Caco-2 (cell line): ENCODE results near the gene CENPX. TPM values are rescaled to one million over a fixed set of nuclear protein-coding genes. Genes with fewer than 3 reads are reported as not detected.

Source experiments
- BruUV-seq: library from RNA; stranded (reverse); fragments of 400-500 nt; replicated peaks from 2 replicates; lab custom pipeline; 2021; lab: Mats Ljungman, UMichigan
- CTCF ChIA-PET: fragments of 300-600 bp; sonication (Branson Sonifier 250); formaldehyde crosslinking; loops from one replicate; lab custom pipeline; 2022; ENCODE audit warnings: antibody characterized with exemption; lab: Charles Lee
- POLR2A ChIA-PET: fragments of 300-600 bp; sonication (Branson Sonifier 250); formaldehyde crosslinking; loops from one replicate; lab custom pipeline; 2022; ENCODE audit warnings: antibody characterized with exemption; lab: Charles Lee
- DNase-seq, 2 experiments: peaks; one replicate each; pipeline versions ENCODE4 v3.0.0 to v3.0.0-alpha.2; 2020 to 2022
- H3K27me3 ChIP-seq: replicated peaks from 2 replicates; pipeline ENCODE4 v1.6.0; 2011; ENCODE audit warnings: low read length; ENCODE audit not compliant: control insufficient read depth, insufficient read depth
- H3K36me3 ChIP-seq: 2 replicates; pipeline ENCODE4 v1.5.1; 2011; ENCODE audit warnings: low read length; ENCODE audit not compliant: control insufficient read depth, insufficient read depth
- H3K4me1 ChIP-seq: fragments of 250-450 bp; sonication (Bioruptor Pico); 2 replicates; pipeline ENCODE4 v1.5.1; 2020; ENCODE audit warnings: mild to moderate bottlenecking
- H3K4me3 ChIP-seq: 2 replicates; pipeline ENCODE4 v1.5.1; 2011; ENCODE audit warnings: low read depth, mild to moderate bottlenecking, control low read depth, low read length
- H3K9me3 ChIP-seq: fragments of 250-450 bp; sonication (Bioruptor Pico); 2 replicates; pipeline ENCODE4 v1.5.1; 2020; ENCODE audit warnings: mild to moderate bottlenecking, moderate library complexity
- H3K27ac Mint-ChIP-seq: one replicate; pipeline ENCODE4 v1.8.0; 2022; ENCODE audit warnings: mixed read lengths; ENCODE audit not compliant: unreplicated experiment
- H3K27me3 Mint-ChIP-seq: one replicate; pipeline ENCODE4 v1.8.0; 2022; ENCODE audit warnings: mixed read lengths; ENCODE audit not compliant: insufficient read depth, unreplicated experiment
- H3K36me3 Mint-ChIP-seq: one replicate; pipeline ENCODE4 v1.8.0; 2022; ENCODE audit warnings: mild to moderate bottlenecking, mixed read lengths; ENCODE audit not compliant: insufficient read depth, unreplicated experiment
- H3K4me1 Mint-ChIP-seq: one replicate; pipeline ENCODE4 v1.8.0; 2022; ENCODE audit warnings: low read depth, mixed read lengths; ENCODE audit not compliant: unreplicated experiment
- H3K4me3 Mint-ChIP-seq: one replicate; pipeline ENCODE4 v1.8.0; 2022; ENCODE audit warnings: mild to moderate bottlenecking, moderate library complexity, mixed read lengths; ENCODE audit not compliant: unreplicated experiment
- H3K9me3 Mint-ChIP-seq: one replicate; pipeline ENCODE4 v1.8.0; 2022; ENCODE audit warnings: mixed read lengths; ENCODE audit not compliant: unreplicated experiment
- CTCF ChIP-seq, 2 experiments: fragments of 200-600 bp in 1 of 2; IDR thresholded peaks; 1 replicate in 1 of 2; 2 replicates in 1 of 2; pipeline versions ENCODE4 v1.5.1 to v1.8.0; 2011 to 2022; ENCODE audit warnings: antibody characterized with exemption in 1 of 2, control low read depth in 1 of 2, inconsistent platforms in 1 of 2, low read depth in 1 of 2, low read length in 1 of 2, mild to moderate bottlenecking in 1 of 2, moderate library complexity in 1 of 2; ENCODE audit not compliant: insufficient read depth in 1 of 2, severe bottlenecking in 1 of 2, unreplicated experiment in 1 of 2
- intact Hi-C: fragments of 100-400 bp; cut with micrococcal nuclease; formaldehyde crosslinking; loops from one replicate; pipeline ENCODE4 v1.10.0; 2022; ENCODE audit not compliant: unreplicated experiment
- total RNA-seq: library from RNA; stranded (reverse); gene quantifications from 2 replicates; pipeline ENCODE4 v1.2.3, GENCODE V29; 2022

CENPX gene
- total RNA-seq, 1 experiment from 2014 or later, result 85.3 TPM

DNA sequence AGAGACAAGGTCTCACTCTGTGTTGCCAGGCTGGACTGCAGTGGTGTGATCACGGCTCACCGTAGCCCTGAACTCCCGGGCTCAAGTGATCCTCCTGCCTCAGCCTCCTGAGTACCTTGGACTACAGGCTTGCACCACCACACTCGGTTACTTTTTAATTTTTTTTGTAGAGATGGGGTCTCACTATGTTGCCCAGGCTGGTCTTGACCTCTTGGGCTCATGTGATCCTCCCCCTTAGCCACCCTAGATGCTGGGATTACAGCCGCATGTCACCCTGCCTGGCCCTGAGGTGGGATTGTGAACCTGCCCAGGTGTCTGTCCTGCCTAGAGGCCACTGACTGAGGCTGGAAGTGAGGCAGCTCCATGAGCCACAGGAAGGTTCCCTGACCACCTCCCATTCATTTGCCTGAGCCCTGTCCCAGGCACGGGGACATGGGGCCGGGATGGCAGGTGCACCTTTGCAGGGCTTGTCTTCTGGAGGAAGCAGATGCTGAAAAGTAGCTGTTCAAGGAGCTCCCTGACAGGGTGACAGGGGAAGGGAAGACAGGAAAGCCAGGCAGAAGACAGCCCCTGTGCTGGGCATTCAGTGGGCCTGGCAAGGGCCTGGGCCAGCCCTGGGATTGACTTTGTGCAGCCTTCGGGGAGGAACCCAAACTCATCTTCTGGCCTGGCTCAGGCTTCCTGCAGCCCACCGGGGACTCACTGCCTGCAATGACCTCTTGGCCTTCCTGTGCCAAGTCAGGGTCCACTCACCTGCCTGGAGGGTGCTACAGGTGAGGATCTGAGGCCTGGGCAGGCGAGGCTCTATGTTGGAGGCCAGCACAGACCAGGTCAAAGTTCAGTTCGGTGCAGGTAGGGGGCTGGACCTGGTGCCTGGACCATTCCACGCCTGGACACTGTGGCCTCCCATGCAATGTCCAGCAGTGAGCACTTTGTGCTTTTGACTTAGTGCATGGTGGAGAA is 53.5 kb downstream of the CENPX start:
- BruUV-seq, result no TSS peak
- H3K4me3 Mint-ChIP-seq, result no peak overlapping the region
- H3K4me1 Mint-ChIP-seq, result peaks cover 6% of the 10 kb centered on the region
- Histone ChIP-seq H3K27me3 (no peaks in the 10 kb centered on the region), H3K9me3 (peaks cover 12% of the 10 kb centered on the region), H3K4me3 (no peak overlapping the region), H3K4me1 (peaks cover 28% of the 10 kb centered on the region), H3K36me3 (no peaks in the 10 kb centered on the region)
- POLR2A ChIA-PET, result no interaction called here
- H3K27me3 Mint-ChIP-seq, result no peaks in the 10 kb centered on the region
- TF ChIP-seq CTCF (IDR thresholded peaks at IDR 0.05; ENCODE audit: insufficient read depth in 1 of 2, low read depth in 1 of 2, low read length in 1 of 2, severe bottlenecking in 1 of 2, unreplicated experiment in 1 of 2), result no peak
- peaks cover 7% of the 10 kb centered on the region for H3K36me3 Mint-ChIP-seq
- no peak overlapping the region for H3K27ac Mint-ChIP-seq
- H3K9me3 Mint-ChIP-seq, result no peaks in the 10 kb centered on the region
- CTCF ChIA-PET, result no interaction called here
- intact Hi-C loops, result loop anchor here (1.0 kb wide), 1 partner anchor 7 kb away; no protein-coding TSS in a partner anchor
- no peak for DNase-seq

Other genes with a start within 250 kb of the CENPX start
- 0.91 and 1.0 TPM in 2 replicates for gene GCGR, start 218.7 kb downstream of the CENPX start, total RNA-seq
- gene MCRIP1, start 189.6 kb downstream of the CENPX start, total RNA-seq, result 59.7 and 60.0 TPM in 2 replicates
- 0.93 TPM in 1 of 2 replicates, not detected in the other for gene PPP1R27, start 187.8 kb downstream of the CENPX start, total RNA-seq
- gene P4HB, start 162.3 kb downstream of the CENPX start, total RNA-seq, result 895 and 958 TPM in 2 replicates
- 253 and 292 TPM in 2 replicates for gene ARHGDIA, start 151.5 kb downstream of the CENPX start, total RNA-seq
- 248 and 252 TPM in 2 replicates for gene ALYREF, start 131.3 kb downstream of the CENPX start, total RNA-seq
- 133 and 140 TPM in 2 replicates for gene ANAPC11, start 131.2 kb downstream of the CENPX start, total RNA-seq
- 0.37 and 0.68 TPM in 2 replicates for gene NPB, start 120.6 kb downstream of the CENPX start, total RNA-seq
- gene PCYT2, start 111.5 kb downstream of the CENPX start, total RNA-seq, result 125 and 151 TPM in 2 replicates
- 55.6 and 57.4 TPM in 2 replicates for gene SIRT7, start 104.7 kb downstream of the CENPX start, total RNA-seq
- 28.9 and 29.1 TPM in 2 replicates for gene MAFG, start 95.1 kb downstream of the CENPX start, total RNA-seq
- 200 and 203 TPM in 2 replicates for gene PYCR1, start 85.6 kb downstream of the CENPX start, total RNA-seq
- not detected in 2 replicates for gene MYADML2, start 75.6 kb downstream of the CENPX start, total RNA-seq
- gene NOTUM, start 61.7 kb downstream of the CENPX start, total RNA-seq, result 11.1 and 13.0 TPM in 2 replicates
- 58.0 and 59.2 TPM in 2 replicates for gene ASPSCR1, start 45.2 kb downstream of the CENPX start, total RNA-seq
- gene LRRC45, start 427 bp upstream of the CENPX start, total RNA-seq, result 33.2 and 38.2 TPM in 2 replicates
- gene RAC3, start 8.8 kb upstream of the CENPX start, total RNA-seq, result 94.5 and 96.7 TPM in 2 replicates
- 197 and 208 TPM in 2 replicates for gene DCXR, start 14.8 kb upstream of the CENPX start, total RNA-seq
- 33.0 and 35.5 TPM in 2 replicates for gene RFNG, start 28.9 kb upstream of the CENPX start, total RNA-seq
- gene GPS1, start 29.0 kb upstream of the CENPX start, total RNA-seq, result 185 and 195 TPM in 2 replicates
- 129 TPM in 2 replicates for gene DUS1L, start 42.9 kb upstream of the CENPX start, total RNA-seq
- 330 and 359 TPM in 2 replicates for gene FASN, start 75.4 kb upstream of the CENPX start, total RNA-seq
- 31.0 and 32.2 TPM in 2 replicates for gene CCDC57, start 190.0 kb upstream of the CENPX start, total RNA-seq
- gene SLC16A3, start 206.2 kb upstream of the CENPX start, total RNA-seq, result 13.1 and 13.7 TPM in 2 replicates